ENCODE measurements around the gene PTPRM. TPM values are rescaled to one million over a fixed set of nuclear protein-coding genes. Genes with fewer than 3 reads are reported as not detected.

The PTPRM gene
- total and polyA plus RNA-seq, 2 of the 8 experiments (the other 6 are each of a cell fraction or from before 2014, with no cell fraction given) = 4.1 to 7.0 TPM

GRCh38 chr18:7641813-7642212 is 74.7 kb downstream of the PTPRM start (continued):
- TF ChIP-seq, protein P1, sequence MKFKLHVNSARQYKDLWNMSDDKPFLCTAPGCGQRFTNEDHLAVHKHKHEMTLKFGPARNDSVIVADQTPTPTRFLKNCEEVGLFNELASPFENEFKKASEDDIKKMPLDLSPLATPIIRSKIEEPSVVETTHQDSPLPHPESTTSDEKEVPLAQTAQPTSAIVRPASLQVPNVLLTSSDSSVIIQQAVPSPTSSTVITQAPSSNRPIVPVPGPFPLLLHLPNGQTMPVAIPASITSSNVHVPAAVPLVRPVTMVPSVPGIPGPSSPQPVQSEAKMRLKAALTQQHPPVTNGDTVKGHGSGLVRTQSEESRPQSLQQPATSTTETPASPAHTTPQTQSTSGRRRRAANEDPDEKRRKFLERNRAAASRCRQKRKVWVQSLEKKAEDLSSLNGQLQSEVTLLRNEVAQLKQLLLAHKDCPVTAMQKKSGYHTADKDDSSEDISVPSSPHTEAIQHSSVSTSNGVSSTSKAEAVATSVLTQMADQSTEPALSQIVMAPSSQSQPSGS (IDR thresholded peaks at IDR 0.05; ENCODE audit: low read length) = no peak
- TF ChIP-seq, protein P2, sequence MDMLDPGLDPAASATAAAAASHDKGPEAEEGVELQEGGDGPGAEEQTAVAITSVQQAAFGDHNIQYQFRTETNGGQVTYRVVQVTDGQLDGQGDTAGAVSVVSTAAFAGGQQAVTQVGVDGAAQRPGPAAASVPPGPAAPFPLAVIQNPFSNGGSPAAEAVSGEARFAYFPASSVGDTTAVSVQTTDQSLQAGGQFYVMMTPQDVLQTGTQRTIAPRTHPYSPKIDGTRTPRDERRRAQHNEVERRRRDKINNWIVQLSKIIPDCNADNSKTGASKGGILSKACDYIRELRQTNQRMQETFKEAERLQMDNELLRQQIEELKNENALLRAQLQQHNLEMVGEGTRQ (IDR thresholded peaks at IDR 0.05; ENCODE audit: low read length) = no peak
- TF ChIP-seq CTCF (IDR thresholded peaks at IDR 0.05; ENCODE audit: control extremely low read depth in 1 of 3, insufficient read depth in 1 of 3, low read depth in 1 of 3, low read length in 3 of 3) = no peak
- no peak for TF ChIP-seq SRF (IDR thresholded peaks at IDR 0.05; ENCODE audit: low read depth, low read length)
